K562 (cell line): Measurements from ENCODE around the gene CST3. TPM values are rescaled to one million over a fixed set of nuclear protein-coding genes. Genes with fewer than 3 reads are reported as not detected.

ENCODE experiments used
- ATAC-seq: fragments of 200-7000 bp; cut with Tn5 transposase; 3 replicates; pipeline ENCODE4 v1.9.1; 2020; ENCODE audit warnings: moderate library complexity
- BruUV-seq: library from RNA; stranded (reverse); fragments of 400-500 nt; replicated peaks from 2 replicates; lab custom pipeline; 2021; lab: Mats Ljungman, UMichigan
- CTCF ChIA-PET: fragments of 300-600 bp; formaldehyde crosslinking; extraction: SDS; loops from one replicate; lab custom pipeline; 2021; ENCODE audit warnings: low intra/inter-chr PET ratio; lab: Yijun Ruan, JAX
- POLR2A ChIA-PET: fragments of 300-600, 350-650 bp; sonication (Branson Sonifier 250); formaldehyde crosslinking; extraction: SDS; loops from one replicate; lab custom pipeline; 2021; ENCODE audit warnings: antibody characterized with exemption, inconsistent platforms; lab: Yijun Ruan, JAX
- DNase-seq, 4 experiments: peaks; one replicate each; pipeline versions ENCODE4 v3.0.0 to v3.0.0-alpha.2; 2011 to 2018; ENCODE audit warnings: low spot score in 3 of 4, mixed read lengths in 3 of 4; ENCODE audit errors: extremely low read depth in 1 of 4
- FAIRE-seq: peaks from 2 replicates; lab custom pipeline; 2011; peaks lifted over from hg19 to GRCh38; lab: Jason Lieb, UNC
- H2AFZ ChIP-seq: 2 replicates; pipeline ENCODE4 v1.6.0; 2011; ENCODE audit warnings: low read depth, low read length, control low read depth, inconsistent platforms
- H3K27ac ChIP-seq: fragments of 200-600 bp; 3 replicates; pipeline ENCODE4 v1.8.0; 2011; ENCODE audit warnings: low read depth, mild to moderate bottlenecking, control low read depth, inconsistent platforms, low read length, moderate library complexity, mixed read lengths; ENCODE audit errors: extremely low read depth
- H3K27me3 ChIP-seq, 2 experiments: fragments of 300-600 bp in 1 of 2; 2 replicates in 1 of 2; 3 replicates in 1 of 2; pipeline versions ENCODE4 v1.6.0 to v1.8.0; 2011; ENCODE audit warnings: inconsistent platforms in 2 of 2, low read length in 2 of 2, mild to moderate bottlenecking in 1 of 2, mixed read lengths in 1 of 2, moderate library complexity in 1 of 2; ENCODE audit not compliant: control insufficient read depth in 2 of 2, insufficient read depth in 2 of 2
- H3K36me3 ChIP-seq: fragments of 300-600 bp; 3 replicates; pipeline ENCODE4 v1.8.0; 2011; ENCODE audit warnings: mild to moderate bottlenecking, low read length, inconsistent platforms; ENCODE audit not compliant: control insufficient read depth, insufficient read depth
- H3K4me1 ChIP-seq, 2 experiments: fragments of 200-600 bp in 1 of 2; replicated peaks in 1 of 2; 2 replicates in 1 of 2; 3 replicates in 1 of 2; pipeline versions ENCODE4 v1.5.1 to v1.8.0; 2011; ENCODE audit warnings: inconsistent platforms in 2 of 2, low read length in 2 of 2, mild to moderate bottlenecking in 1 of 2, mixed read lengths in 1 of 2, moderate library complexity in 1 of 2; ENCODE audit not compliant: control insufficient read depth in 2 of 2, insufficient read depth in 2 of 2
- H3K4me2 ChIP-seq: 2 replicates; pipeline ENCODE4 v1.6.1; 2011; ENCODE audit warnings: low read length, control low read depth, inconsistent platforms, mixed read lengths; ENCODE audit not compliant: insufficient read depth
- H3K4me3 ChIP-seq: fragments of 200-600 bp; sonication (generic), shearing (Covaris generic); 2 replicates; pipeline ENCODE4 v1.5.1; 2016; ENCODE audit warnings: control low read depth, inconsistent platforms
- H3K79me2 ChIP-seq: fragments of 200-600 bp; 3 replicates; pipeline ENCODE4 v1.8.0; 2011; ENCODE audit warnings: low read length, inconsistent platforms; ENCODE audit not compliant: control insufficient read depth, insufficient read depth
- H3K9ac ChIP-seq, 2 experiments: 2 replicates each; pipeline versions ENCODE4 v1.6.0 to v1.6.1; 2011; ENCODE audit warnings: low read depth in 2 of 2, low read length in 2 of 2, control low read depth in 1 of 2, inconsistent platforms in 1 of 2, mild to moderate bottlenecking in 1 of 2, mixed read lengths in 1 of 2; ENCODE audit not compliant: insufficient read depth in 1 of 2
- H3K9me1 ChIP-seq: one replicate; pipeline ENCODE4 v1.6.0; 2011; ENCODE audit warnings: inconsistent platforms, mild to moderate bottlenecking, low read length, moderate library complexity; ENCODE audit not compliant: control insufficient read depth, insufficient read depth
- H3K9me3 ChIP-seq: replicated peaks from 2 replicates; pipeline ENCODE4 v1.5.1; 2011; ENCODE audit warnings: low read depth, low read length, inconsistent platforms; ENCODE audit not compliant: control insufficient read depth, insufficient read depth
- H4K20me1 ChIP-seq: replicated peaks from 2 replicates; pipeline ENCODE4 v1.6.1; 2011; ENCODE audit warnings: low read length, inconsistent platforms, mixed read lengths; ENCODE audit not compliant: control insufficient read depth, insufficient read depth
- BRF1 ChIP-seq: IDR thresholded peaks from 3 replicates; pipeline ENCODE4 v1.6.1; 2011; ENCODE audit warnings: borderline replicate concordance, mild to moderate bottlenecking; ENCODE audit not compliant: insufficient read length; ENCODE audit errors: extremely low read depth
- CBX3 ChIP-seq, 2 experiments: IDR thresholded peaks; 1 replicate in 1 of 2; 2 replicates in 1 of 2; pipeline ENCODE4 v1.6.1; 2012; ENCODE audit warnings: inconsistent platforms in 2 of 2, low read length in 2 of 2, borderline replicate concordance in 1 of 2, control low read depth in 1 of 2
- ELK3 ChIP-seq: fragments of 450-650 bp; formaldehyde crosslinking; IDR thresholded peaks from 2 replicates; pipeline ENCODE4 v1.4.0; 2020; ENCODE audit warnings: mild to moderate bottlenecking
- JUNB ChIP-seq: fragments of 450-650 bp; formaldehyde crosslinking; conservative IDR thresholded peaks from 2 replicates; pipeline ENCODE4 v1.4.0; 2020; ENCODE audit warnings: mild to moderate bottlenecking
- MTF1 ChIP-seq: fragments of 250-450 bp; sonication (Bioruptor Pico); IDR thresholded peaks from 2 replicates; pipeline ENCODE4 v1.9.0; 2021; ENCODE audit warnings: moderate library complexity, mild to moderate bottlenecking, inconsistent platforms, borderline replicate concordance
- SMARCB1 ChIP-seq: IDR thresholded peaks from 2 replicates; pipeline ENCODE4 v1.6.1; 2011; ENCODE audit warnings: improper control_type of control experiment, low read depth; ENCODE audit not compliant: insufficient read length
- TAF15 ChIP-seq: fragments of 200-400 bp; formaldehyde crosslinking; IDR thresholded peaks from 2 replicates; pipeline ENCODE4 v1.6.1; 2017; ENCODE audit warnings: mild to moderate bottlenecking, low read depth, low read length, moderate library complexity
- TARDBP ChIP-seq: fragments of 450-650 bp; IDR thresholded peaks from 2 replicates; pipeline ENCODE4 v1.6.1; 2016
- TGIF2 ChIP-seq: sonication (generic); formaldehyde crosslinking; IDR thresholded peaks from 2 replicates; pipeline ENCODE4 v1.8.1; 2022; ENCODE audit warnings: mild to moderate bottlenecking, missing genetic modification reagents, moderate library complexity
- USF2 ChIP-seq: sonication (generic); formaldehyde crosslinking; IDR thresholded peaks from 2 replicates; pipeline ENCODE4 v1.5.0; 2020; ENCODE audit warnings: missing genetic modification reagents
- YY1 ChIP-seq, 3 experiments: IDR thresholded peaks; 2 replicates each; pipeline ENCODE4 v1.6.1; 2011; ENCODE audit warnings: low read length in 2 of 3, mild to moderate bottlenecking in 2 of 3, moderate library complexity in 2 of 3, borderline replicate concordance in 1 of 3, control low read depth in 1 of 3, low read depth in 1 of 3; ENCODE audit not compliant: insufficient read depth in 3 of 3, insufficient replicate concordance in 2 of 3, control insufficient read depth in 1 of 3, insufficient read length in 1 of 3; ENCODE audit errors: extremely low read depth in 1 of 3
- ZBED1 ChIP-seq: IDR thresholded peaks from 2 replicates; pipeline ENCODE4 v1.6.1; 2014
- ZEB2 ChIP-seq: fragments of 450-650 bp; IDR thresholded peaks from 2 replicates; pipeline ENCODE4 v1.6.1; 2016
- ZNF175 ChIP-seq: fragments of 200-800 bp; sonication (Bioruptor generic); IDR thresholded peaks from 2 replicates; pipeline ENCODE4 v1.6.1; 2016; ENCODE audit warnings: low read depth, mild to moderate bottlenecking, missing genetic modification characterization, missing compliant biosample characterization
- ZNF282 ChIP-seq: sonication (generic); formaldehyde crosslinking; IDR thresholded peaks from 2 replicates; pipeline ENCODE4 v1.8.1; 2023; ENCODE audit warnings: missing genetic modification reagents
- ZNF699 ChIP-seq: fragments of 250-450 bp; sonication (Bioruptor Pico); IDR thresholded peaks from 2 replicates; pipeline ENCODE4 v1.8.0; 2021; ENCODE audit warnings: mild to moderate bottlenecking, moderate library complexity; ENCODE audit not compliant: insufficient replicate concordance
- ZNF780A ChIP-seq: fragments of 250-450 bp; sonication (Bioruptor Pico); IDR thresholded peaks from 2 replicates; pipeline ENCODE4 v1.5.0; 2021; ENCODE audit warnings: mild to moderate bottlenecking
- in situ Hi-C: fragments of 300-500 bp; cut with MboI; formaldehyde crosslinking; loops from 4 replicates; pipeline ENCODE4 v1.15.0; 2018; ENCODE audit warnings: inconsistent platforms, mixed read lengths
- intact Hi-C: fragments of 100-400 bp; cut with micrococcal nuclease; formaldehyde crosslinking; loops from 2 replicates; pipeline ENCODE4 v1.14.2; 2022
- polyA plus RNA-seq, 8 experiments: library from polyadenylated mRNA; depleted of rRNA in 4 of 8; stranded (reverse) in 5 of 8; unstranded in 3 of 8; fragments of >200 nt; fragmentation: Nextera tagmentation in 2 of 8; fragmentation: Illumina TruSeq in 1 of 8; extraction: Ambion mirVana in 2 of 8; extraction: Trizol in 1 of 8; gene quantifications; 2 replicates each; pipeline versions ENCODE4 v1.2.1 to v1.2.3, GENCODE V29; 2011 to 2014; ENCODE audit warnings: inconsistent platforms in 1 of 8, missing spikeins in 1 of 8
- total RNA-seq, 7 experiments: library from RNA; depleted of rRNA in 6 of 7; stranded (reverse); fragments of >200 nt in 6 of 7; fragmentation: Illumina TruSeq in 2 of 7; extraction: Trizol in 2 of 7; gene quantifications; 2 replicates each; pipeline versions ENCODE4 v1.2.1 to v1.2.3, GENCODE V29; 2011 to 2021; ENCODE audit warnings: low replicate concordance in 1 of 7
- TF ChIP-seq, protein P1 (sequence below): fragments of 250-450 bp; sonication (Bioruptor Pico); IDR thresholded peaks from 2 replicates; pipeline ENCODE4 v1.5.0; 2021; ENCODE audit warnings: mild to moderate bottlenecking, borderline replicate concordance

The CST3 gene
- total and polyA plus RNA-seq, 9 of the 15 experiments (the other 6 are each of a cell fraction or from before 2014, with no cell fraction given): 8.7 to 113 (median 48.5) TPM

- TF ChIP-seq CBX3 (IDR thresholded peaks at IDR 0.05; ENCODE audit: borderline replicate concordance in 1 of 2, low read length in 2 of 2): no peak
- TF ChIP-seq TAF15: no peak
- no peak for TF ChIP-seq ZNF699 (CRISPR knock-in tag)
- TF ChIP-seq TGIF2 (CRISPR knock-in tag): no peak
- no peak for TF ChIP-seq JUNB (CRISPR knock-in tag)
- TF ChIP-seq, all 486 proteins: peak for 0
These were observed 45.5 kb upstream of the CST3 start (continued) for GRCh38 chr20:23683281-23683680.

DNA sequence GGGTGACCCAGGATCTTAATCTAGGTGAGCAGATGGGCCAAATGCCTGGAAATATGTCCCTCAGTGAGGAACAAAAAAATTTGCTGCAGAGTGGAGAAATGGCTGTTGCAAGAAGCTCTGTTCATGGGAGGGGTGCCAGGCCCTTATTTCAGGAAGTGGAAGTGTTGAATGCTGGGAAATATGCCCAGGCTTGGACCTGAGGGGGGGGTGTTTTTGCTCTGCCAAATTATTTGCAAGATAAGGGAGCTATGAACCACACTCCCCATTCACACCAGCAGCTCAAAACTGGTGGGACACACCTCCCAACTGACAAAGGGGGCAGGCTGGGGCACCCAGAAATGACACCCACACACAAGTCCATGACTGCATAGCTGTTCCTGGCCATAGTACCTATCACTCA lies 42.4 kb upstream of the CST3 start:
- intact Hi-C loops (no loop called here), in situ Hi-C loops (no loop called here)
- FAIRE-seq (no peak), DNase-seq (no peak), ATAC-seq (no peak)
- no peaks in the 10 kb centered on the region for H3K9me3 ChIP-seq
- H3K36me3 ChIP-seq: no peaks in the 10 kb centered on the region
- no peak overlapping the region for H3K4me2 ChIP-seq
- H3K4me1 ChIP-seq: no peaks in the 10 kb centered on the region
- CTCF ChIA-PET: no interaction called here
- no peaks in the 10 kb centered on the region for H3K79me2 ChIP-seq
- POLR2A ChIA-PET: no interaction called here
- no peaks in the 10 kb centered on the region; a peak in 1 of 5 replicates for H3K27me3 ChIP-seq
- H3K4me3 ChIP-seq: no peak overlapping the region
- BruUV-seq: no TSS peak
- H3K9me1 ChIP-seq: no peaks in the 10 kb centered on the region
- H3K27ac ChIP-seq: no peak overlapping the region
- no peaks in the 10 kb centered on the region for H4K20me1 ChIP-seq
- H3K9ac ChIP-seq: no peak overlapping the region
- no peak overlapping the region for H2AFZ ChIP-seq
- TF ChIP-seq MTF1 (CRISPR knock-in tag) (no peak), USF2 (no peak), YY1 (IDR thresholded peaks at IDR 0.05; ENCODE audit: borderline replicate concordance in 1 of 3, control insufficient read depth in 1 of 3, extremely low read depth in 1 of 3, insufficient read depth in 3 of 3, insufficient read length in 1 of 3, insufficient replicate concordance in 2 of 3, low read depth in 1 of 3, low read length in 2 of 3) (no peak), ZNF780A (CRISPR knock-in tag) (no peak), ZNF282 (CRISPR knock-in tag) (no peak), ELK3 (CRISPR knock-in tag) (no peak), BRF1 (no peak), TARDBP (no peak), ZEB2 (no peak), SMARCB1 (no peak), ZNF175 (no peak), ZBED1 (no peak)
- TF ChIP-seq, protein P1, sequence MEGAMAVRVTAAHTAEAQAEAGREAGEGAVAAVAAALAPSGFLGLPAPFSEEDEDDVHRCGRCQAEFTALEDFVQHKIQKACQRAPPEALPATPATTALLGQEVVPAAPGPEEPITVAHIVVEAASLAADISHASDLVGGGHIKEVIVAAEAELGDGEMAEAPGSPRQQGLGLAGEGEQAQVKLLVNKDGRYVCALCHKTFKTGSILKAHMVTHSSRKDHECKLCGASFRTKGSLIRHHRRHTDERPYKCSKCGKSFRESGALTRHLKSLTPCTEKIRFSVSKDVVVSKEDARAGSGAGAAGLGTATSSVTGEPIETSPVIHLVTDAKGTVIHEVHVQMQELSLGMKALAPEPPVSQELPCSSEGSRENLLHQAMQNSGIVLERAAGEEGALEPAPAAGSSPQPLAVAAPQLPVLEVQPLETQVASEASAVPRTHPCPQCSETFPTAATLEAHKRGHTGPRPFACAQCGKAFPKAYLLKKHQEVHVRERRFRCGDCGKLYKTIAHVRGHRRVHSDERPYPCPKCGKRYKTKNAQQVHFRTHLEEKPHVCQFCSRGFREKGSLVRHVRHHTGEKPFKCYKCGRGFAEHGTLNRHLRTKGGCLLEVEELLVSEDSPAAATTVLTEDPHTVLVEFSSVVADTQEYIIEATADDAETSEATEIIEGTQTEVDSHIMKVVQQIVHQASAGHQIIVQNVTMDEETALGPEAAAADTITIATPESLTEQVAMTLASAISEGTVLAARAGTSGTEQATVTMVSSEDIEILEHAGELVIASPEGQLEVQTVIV: no peak
